Measurements from ENCODE around the gene AOX1.

- TF ChIP-seq EZH2phosphoT487 (IDR thresholded peaks at IDR 0.05; ENCODE audit: borderline replicate concordance, low read length) = no peak
- TF ChIP-seq CTCF (IDR thresholded peaks at IDR 0.05; ENCODE audit: low read depth, low read length, poor library complexity, severe bottlenecking) = no peak
These were observed 102.4 kb downstream of the AOX1 start for GRCh38 chr2:200687922-200688920.
